ENCODE results near the gene UPP1. TPM values are rescaled to one million over a fixed set of nuclear protein-coding genes. Genes with fewer than 3 reads are reported as not detected.

The UPP1 gene
- total RNA-seq, 1 experiment from 2014 or later = 71.9 TPM

GRCh38 chr7:48110868-48111267, 21.8 kb downstream of the UPP1 start:
- Histone ChIP-seq H3K4me2 (ENCODE audit: low read length) (no peak overlapping the region), H2AFZ (ENCODE audit: low read length) (no peak overlapping the region), H3K9ac (ENCODE audit: low read length) (no peak overlapping the region), H3F3A (ENCODE audit: low read length, unreplicated experiment) (no peaks in the 10 kb centered on the region), H3K27me3 (ENCODE audit: low read length) (no peaks in the 10 kb centered on the region), H3K27ac (ENCODE audit: low read length) (no peak overlapping the region), H3K9me2 (replicated peaks; ENCODE audit: low read length) (no peaks in the 10 kb centered on the region), H3K4me1 (ENCODE audit: insufficient read depth, low read length) (peaks cover 12% of the 10 kb centered on the region), H4K20me1 (ENCODE audit: low read length) (no peaks in the 10 kb centered on the region), H3K4me3 (ENCODE audit: low read length) (no peak overlapping the region), H3K36me3 (ENCODE audit: low read depth, low read length) (peaks cover 10% of the 10 kb centered on the region; the same call in 1 of the 2 replicates), H3K79me2 (ENCODE audit: low read length) (no peaks in the 10 kb centered on the region), H3K9me3 (ENCODE audit: low read length) (no peaks in the 10 kb centered on the region)
- BruUV-seq (replicated peaks) = no TSS peak
- no peak for DNase-seq
- ChIA-PET POLR2A (ENCODE audit: unreplicated experiment) (no interaction called here), CTCF (interaction anchor here (0.5 to 1.5 kb wide), 3 partner anchors 10 to 166 kb away, joined by 3 to 14 read pairs (median 4); no protein-coding TSS in a partner anchor)
- intact Hi-C loops (cut with micrococcal nuclease) = loop anchor here (1.0 kb wide), 3 partner anchors 43 to 166 kb away; no protein-coding TSS in a partner anchor
- ATAC-seq = no peak
- TF ChIP-seq EZH2phosphoT487 (IDR thresholded peaks at IDR 0.05; ENCODE audit: borderline replicate concordance, low read length) = no peak
- no peak for TF ChIP-seq EZH2 (IDR thresholded peaks at IDR 0.05; ENCODE audit: low read length, unreplicated experiment)
- no peak for TF ChIP-seq CTCF (conservative IDR thresholded peaks at IDR 0.05; ENCODE audit: low read depth, low read length)

- no peaks in the 10 kb centered on the region for H3K79me2 ChIP-seq (ENCODE audit: low read length)
- no peak overlapping the region for H2AFZ ChIP-seq (ENCODE audit: low read length)
- ChIA-PET CTCF (no interaction called here), POLR2A (ENCODE audit: unreplicated experiment) (no interaction called here)
- no peak overlapping the region for H3K4me2 ChIP-seq (ENCODE audit: low read length)
- H3K9ac ChIP-seq (ENCODE audit: low read length) = no peak overlapping the region
- H3K27me3 ChIP-seq (ENCODE audit: low read length) = no peaks in the 10 kb centered on the region
- intact Hi-C loops (cut with micrococcal nuclease) = no loop called here
- no TSS peak for BruUV-seq (replicated peaks)
- no peak overlapping the region for H3K27ac ChIP-seq (ENCODE audit: low read length)
- no peaks in the 10 kb centered on the region for H3K9me3 ChIP-seq (ENCODE audit: low read length)
- H3K9me2 ChIP-seq (replicated peaks; ENCODE audit: low read length) = no peaks in the 10 kb centered on the region
- no peak for TF ChIP-seq EZH2 (IDR thresholded peaks at IDR 0.05; ENCODE audit: low read length, unreplicated experiment)
- no peak for TF ChIP-seq CTCF (conservative IDR thresholded peaks at IDR 0.05; ENCODE audit: low read depth, low read length)
- H4K20me1 ChIP-seq (ENCODE audit: low read length) = no peaks in the 10 kb centered on the region
- H3K36me3 ChIP-seq (ENCODE audit: low read depth, low read length) = peaks cover 10% of the 10 kb centered on the region; the same call in 1 of the 2 replicates
- no peaks in the 10 kb centered on the region for H3F3A ChIP-seq (ENCODE audit: low read length, unreplicated experiment)
- peaks cover 12% of the 10 kb centered on the region for H3K4me1 ChIP-seq (ENCODE audit: insufficient read depth, low read length)
- ATAC-seq (no peak), DNase-seq (no peak)
- H3K4me3 ChIP-seq (ENCODE audit: low read length) = no peak overlapping the region
Observed at GRCh38 chr7:48111596-48111995, 22.5 kb downstream of the UPP1 start.

GRCh38 chr7:48112401-48113165, 23.5 kb downstream of the UPP1 start:
- Histone ChIP-seq H3K9me2 (replicated peaks; ENCODE audit: low read length) (no peaks in the 10 kb centered on the region), H3K4me2 (ENCODE audit: low read length) (no peak overlapping the region), H4K20me1 (ENCODE audit: low read length) (no peaks in the 10 kb centered on the region), H3K36me3 (ENCODE audit: low read depth, low read length) (peaks cover 6% of the 10 kb centered on the region; the same call in 1 of the 2 replicates), H3K79me2 (ENCODE audit: low read length) (no peaks in the 10 kb centered on the region), H2AFZ (ENCODE audit: low read length) (no peak overlapping the region), H3K9me3 (ENCODE audit: low read length) (no peaks in the 10 kb centered on the region), H3F3A (ENCODE audit: low read length, unreplicated experiment) (no peaks in the 10 kb centered on the region), H3K4me3 (ENCODE audit: low read length) (no peak overlapping the region), H3K9ac (ENCODE audit: low read length) (no peak overlapping the region), H3K27me3 (ENCODE audit: low read length) (no peaks in the 10 kb centered on the region), H3K4me1 (ENCODE audit: insufficient read depth, low read length) (peaks cover 12% of the 10 kb centered on the region), H3K27ac (ENCODE audit: low read length) (no peak overlapping the region)
- DNase-seq (peak; percentile 31), ATAC-seq (no peak)
- POLR2A ChIA-PET (ENCODE audit: unreplicated experiment) = no interaction called here
- no TSS peak for BruUV-seq (replicated peaks)
- intact Hi-C loops (cut with micrococcal nuclease) = no loop called here
- no peak for TF ChIP-seq EZH2 (IDR thresholded peaks at IDR 0.05; ENCODE audit: low read length, unreplicated experiment)
- TF ChIP-seq CTCF (conservative IDR thresholded peaks at IDR 0.05; ENCODE audit: low read depth, low read length) = no peak
- TF ChIP-seq EZH2phosphoT487 (IDR thresholded peaks at IDR 0.05; ENCODE audit: borderline replicate concordance, low read length) = no peak
- CTCF ChIA-PET = no interaction called here

Data from PC-3 (cell line).